Retinal pigment epithelial cell (primary cell): Measurements from ENCODE around the gene RNF144B.
"Not testable (repeated sequence)": the region's sequence is repeated elsewhere in the genome, so short reads cannot be mapped to it uniquely, and the experiment has no call there.

Experiments
- DNase-seq: peaks from one replicate; pipeline ENCODE4 v3.0.0-alpha.2; 2010; ENCODE audit warnings: low read depth
- H3K4me3 ChIP-seq: 2 replicates; pipeline ENCODE4 v1.5.1; 2011; ENCODE audit warnings: mild to moderate bottlenecking, low read length, control low read depth, moderate library complexity
- CTCF ChIP-seq: conservative IDR thresholded peaks from 2 replicates; pipeline ENCODE4 v1.5.1; 2011; ENCODE audit warnings: low read depth, low read length, control low read depth, inconsistent platforms

Gene RNF144B

GRCh38 chr6:18347866-18348265 lies 39.3 kb upstream of the RNF144B start:
- no peak overlapping the region for H3K4me3 ChIP-seq
- DNase-seq, result no peak
- no peak for TF ChIP-seq CTCF

GRCh38 chr6:18349386-18349785 lies 37.8 kb upstream of the RNF144B start:
- H3K4me3 ChIP-seq, result no peak overlapping the region
- DNase-seq, result no peak
- TF ChIP-seq CTCF, result no peak

- DNase-seq, result no peak
- H3K4me3 ChIP-seq, result no peak overlapping the region
- TF ChIP-seq CTCF, result no peak
These were observed 36.9 kb upstream of the RNF144B start for GRCh38 chr6:18350271-18350670.

- DNase-seq, result no peak
- no peak for TF ChIP-seq CTCF
- H3K4me3 ChIP-seq, result no peak overlapping the region
These were observed 36.4 kb upstream of the RNF144B start for GRCh38 chr6:18350712-18351111.

GRCh38 chr6:18352001-18352400 lies 35.1 kb upstream of the RNF144B start:
- no peak for DNase-seq
- TF ChIP-seq CTCF, result no peak
- no peak overlapping the region for H3K4me3 ChIP-seq

GRCh38 chr6:18352842-18353241 lies 34.3 kb upstream of the RNF144B start:
- no peak for DNase-seq
- H3K4me3 ChIP-seq, result no peak overlapping the region
- TF ChIP-seq CTCF, result no peak

GRCh38 chr6:18353251-18353650 lies 33.9 kb upstream of the RNF144B start:
- DNase-seq, result no peak
- no peak overlapping the region for H3K4me3 ChIP-seq

GRCh38 chr6:18357546-18357945 lies 29.6 kb upstream of the RNF144B start:
- not testable (repeated sequence) for H3K4me3 ChIP-seq, DNase-seq

More at GRCh38 chr6:18353251-18353650, 33.9 kb upstream of the RNF144B start:
- TF ChIP-seq CTCF, result no peak
